HEK293T (cell line): ENCODE results near the gene ITGB2.

Source experiments
- ARNT ChIP-seq: fragments of 450-650 bp; IDR thresholded peaks from 2 replicates; pipeline ENCODE4 v1.6.1; 2017; ENCODE audit warnings: mild to moderate bottlenecking
- BHLHE40 ChIP-seq: fragments of 450-650 bp; IDR thresholded peaks from 2 replicates; pipeline ENCODE4 v1.6.1; 2016; ENCODE audit warnings: mild to moderate bottlenecking, moderate library complexity, borderline replicate concordance
- ELF4 ChIP-seq: fragments of 450-650 bp; IDR thresholded peaks from 2 replicates; pipeline ENCODE4 v1.6.1; 2017; ENCODE audit warnings: antibody characterized with exemption
- FOXA1 ChIP-seq: fragments of 450-650 bp; IDR thresholded peaks from 2 replicates; pipeline ENCODE4 v1.6.1; 2016; ENCODE audit warnings: mild to moderate bottlenecking
- NFRKB ChIP-seq: fragments of 450-650 bp; IDR thresholded peaks from 2 replicates; pipeline ENCODE4 v1.6.1; 2016; ENCODE audit warnings: mild to moderate bottlenecking, moderate library complexity
- SP1 ChIP-seq: fragments of 450-650 bp; IDR thresholded peaks from 2 replicates; pipeline ENCODE4 v1.6.1; 2017
- TARDBP ChIP-seq: fragments of 450-650 bp; IDR thresholded peaks from 2 replicates; pipeline ENCODE4 v1.6.1; 2016
- ZNF384 ChIP-seq: fragments of 450-650 bp; IDR thresholded peaks from 2 replicates; pipeline ENCODE4 v1.6.1; 2016

DNA sequence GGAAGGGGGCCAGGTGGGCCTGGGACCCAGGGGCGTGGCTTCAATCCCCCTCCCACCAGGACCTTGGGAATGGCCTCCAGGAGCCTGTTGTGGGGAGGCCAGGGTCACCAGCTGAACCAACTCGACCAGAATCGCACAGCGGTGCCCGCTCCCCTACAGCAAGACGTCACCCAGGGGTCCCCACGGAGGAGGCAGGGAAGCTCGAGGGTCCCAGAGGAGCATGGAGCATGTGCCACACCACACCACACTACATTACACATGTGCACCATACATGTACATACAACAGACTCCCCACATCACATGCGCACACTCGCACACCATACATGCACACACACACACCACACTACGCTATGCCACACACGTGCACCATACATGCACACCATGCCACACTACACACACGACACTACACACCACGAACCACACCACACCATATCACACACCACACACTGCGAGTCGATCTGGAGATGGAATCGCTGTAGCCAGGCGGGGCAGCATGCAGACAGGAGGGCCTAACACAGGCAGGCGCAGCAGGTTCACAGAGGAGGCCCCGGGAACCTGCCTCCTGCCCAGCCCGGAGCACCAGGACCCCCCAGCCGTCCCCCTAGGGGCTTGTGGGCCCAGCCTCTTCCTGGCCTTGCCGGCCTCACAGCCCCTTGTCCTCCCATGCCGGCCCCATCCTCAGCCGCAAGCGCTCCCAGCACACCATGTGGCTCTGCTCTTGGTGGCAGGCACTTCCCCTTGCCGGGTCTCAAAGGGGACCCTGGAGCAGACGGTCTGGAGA lies 596 bp downstream of the ITGB2 start:
- no peak for TF ChIP-seq ZNF384
- no peak for TF ChIP-seq FOXA1
- no peak for TF ChIP-seq SP1
- no peak for TF ChIP-seq NFRKB
- no peak for TF ChIP-seq BHLHE40
- no peak for TF ChIP-seq ARNT
- TF ChIP-seq TARDBP, result no peak
- TF ChIP-seq ELF4, result no peak
